ENCODE results near the gene ADIG. TPM values are rescaled to one million over a fixed set of nuclear protein-coding genes. Genes with fewer than 3 reads are reported as not detected.

Gene ADIG
- total and polyA plus RNA-seq, 2 of the 8 experiments (the other 6 are each of a cell fraction or from before 2014, with no cell fraction given), result not detected

DNA sequence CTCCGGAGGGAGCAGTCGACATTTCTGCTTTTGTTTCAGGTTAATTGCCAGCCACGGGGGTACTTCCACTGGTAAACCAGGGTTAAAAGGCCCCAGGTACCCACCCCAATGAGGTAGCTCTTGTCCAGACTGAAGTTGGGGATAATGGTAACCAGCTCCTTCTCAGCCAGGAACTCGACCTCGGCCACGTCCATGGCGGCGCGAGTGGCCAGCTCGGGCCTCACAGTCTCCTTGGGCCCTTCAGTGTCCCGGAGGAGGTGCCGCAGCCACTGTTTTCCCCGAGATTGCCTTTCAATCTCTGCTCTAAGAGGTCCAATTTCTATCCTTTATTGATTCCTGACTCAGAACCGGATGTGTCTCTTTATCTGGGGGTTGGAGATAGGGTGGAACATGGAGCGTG is 34.3 kb downstream of the ADIG start:
- no peak overlapping the region for H2AK5ac ChIP-seq (ENCODE audit: low read depth, low read length)
- no peaks in the 10 kb centered on the region for H3K79me1 ChIP-seq (ENCODE audit: low read depth, low read length)
- H3K27me3 ChIP-seq (replicated peaks in 1 of 4; ENCODE audit: control insufficient read depth in 3 of 4, extremely low read depth in 1 of 4, insufficient read depth in 3 of 4, low read length in 3 of 4), result no peaks in the 10 kb centered on the region; a peak in 1 of 7 replicates
- H3K9ac ChIP-seq (replicated peaks in 1 of 4; ENCODE audit: extremely low read depth in 1 of 4, low read depth in 3 of 4, low read length in 3 of 4), result no peak overlapping the region
- FAIRE-seq (no peak), DNase-seq (ENCODE audit: low read depth in 1 of 2, low spot score in 2 of 2) (no peak)
- no peak overlapping the region for H3K4ac ChIP-seq (replicated peaks; ENCODE audit: insufficient read length, low read depth, low read length)
- H2BK5ac ChIP-seq (ENCODE audit: low read depth, low read length), result no peak overlapping the region
- no peak overlapping the region for H2BK12ac ChIP-seq (ENCODE audit: low read depth, low read length)
- no peak overlapping the region for H2AFZ ChIP-seq (ENCODE audit: low read length)
- no peak overlapping the region for H3K27ac ChIP-seq (ENCODE audit: low read depth, low read length)
- no peak overlapping the region for H3K4me2 ChIP-seq (ENCODE audit: insufficient read depth in 1 of 2, low read depth in 2 of 2, low read length in 2 of 2)
- H4K5ac ChIP-seq (ENCODE audit: insufficient read length, low read depth, low read length), result no peak overlapping the region
- no peak overlapping the region for H3K56ac ChIP-seq (replicated peaks; ENCODE audit: insufficient read length, low read depth, low read length)
- H3K18ac ChIP-seq (ENCODE audit: extremely low read depth, low read length), result no peak overlapping the region
- no peak overlapping the region for H2BK120ac ChIP-seq (replicated peaks; ENCODE audit: low read depth, low read length)
- no peak overlapping the region for H2BK15ac ChIP-seq (ENCODE audit: low read length)
- TF ChIP-seq FOSL1 (IDR thresholded peaks at IDR 0.05; ENCODE audit: insufficient read depth, low read depth, low read length), result no peak
- H3K4me1 ChIP-seq (replicated peaks in 1 of 4; ENCODE audit: control insufficient read depth in 3 of 4, insufficient read depth in 4 of 4, low read length in 3 of 4), result peaks cover 0 to 9% (median 4%) of the 10 kb centered on the region in 4 experiments; a peak in 5 of 7 replicates
- ChIA-PET CTCF (ENCODE audit: partially characterized antibody) (interaction anchor here (1.0 kb wide), 1 partner anchor 11 kb away, joined by 3 read pairs; no protein-coding TSS in a partner anchor), POLR2A (ENCODE audit: partially characterized antibody) (interaction anchor here (0.7 kb wide), 1 partner anchor 11 kb away, joined by 3 read pairs; no protein-coding TSS in a partner anchor)
- no peak overlapping the region for H3K14ac ChIP-seq (ENCODE audit: insufficient read length)
- H3K79me2 ChIP-seq (ENCODE audit: control insufficient read depth in 1 of 2, insufficient read depth in 2 of 2, low read length in 2 of 2), result no peaks in the 10 kb centered on the region
- no peak overlapping the region for H4K8ac ChIP-seq (ENCODE audit: extremely low read depth, insufficient read depth, low read length)
- H4K20me1 ChIP-seq (replicated peaks in 1 of 2; ENCODE audit: control insufficient read depth in 1 of 2, insufficient read depth in 2 of 2, low read length in 2 of 2), result no peaks in the 10 kb centered on the region
- WGBS, 2 experiments (ENCODE audit: extremely low coverage in 1 of 2, insufficient coverage in 1 of 2, insufficient read length in 1 of 2, insufficient replicate concordance in 2 of 2, low coverage in 1 of 2, low lambda C conversion rate in 2 of 2, missing lambda C conversion rate in 1 of 2), result 93% methylated on average over 15 of the region's 15 CpGs; no CpG with 5 or more reads in 1 of the 2 experiments
- no peak overlapping the region for H4K91ac ChIP-seq (replicated peaks; ENCODE audit: insufficient read length, low read length)
- no peaks in the 10 kb centered on the region for H3K9me3 ChIP-seq (ENCODE audit: insufficient read depth in 2 of 2, low read depth in 1 of 2, low read length in 1 of 2)
- H3K4me3 ChIP-seq (ENCODE audit: extremely low read depth in 1 of 4, insufficient read depth in 2 of 4, low read depth in 3 of 4, low read length in 4 of 4), result no peak overlapping the region
- H3K23me2 ChIP-seq (ENCODE audit: low read depth, low read length), result no peaks in the 10 kb centered on the region
- no peaks in the 10 kb centered on the region for H3K36me3 ChIP-seq (ENCODE audit: control insufficient read depth in 2 of 4, insufficient read depth in 4 of 4, low read length in 3 of 4)
- no peak overlapping the region for H3K23ac ChIP-seq (ENCODE audit: insufficient read length)
- H2BK20ac ChIP-seq (ENCODE audit: low read length), result no peak overlapping the region
